NCI-H524 (cell line): ENCODE measurements around the gene ECT2L.

Experiments
- DNase-seq, 2 experiments: peaks; one replicate each; lab custom pipeline; 2025; lab: John Stamatoyannopoulos, UW

The ECT2L gene

GRCh38 chr6:138862456-138862855, 66.6 kb downstream of the ECT2L start:
- DNase-seq, result no peak

- no peak for DNase-seq
These were observed 67.4 kb downstream of the ECT2L start for GRCh38 chr6:138863321-138863720.

GRCh38 chr6:138864343-138864890, 68.5 kb downstream of the ECT2L start:
- no peak for DNase-seq

- no peak for DNase-seq
These were observed 69.7 kb downstream of the ECT2L start for GRCh38 chr6:138865480-138866109.

GRCh38 chr6:138868181-138868580, 72.3 kb downstream of the ECT2L start:
- DNase-seq, result no peak

- DNase-seq, result no peak
These were observed 73.5 kb downstream of the ECT2L start for GRCh38 chr6:138869398-138869797.

- no peak for DNase-seq
These were observed 77.3 kb downstream of the ECT2L start for GRCh38 chr6:138873191-138873590.

- DNase-seq, result no peak
These were observed 86.6 kb downstream of the ECT2L start for GRCh38 chr6:138882369-138883017.

GRCh38 chr6:138885156-138885819, 89.4 kb downstream of the ECT2L start:
- DNase-seq, result no peak

- DNase-seq, result no peak
These were observed 95.5 kb downstream of the ECT2L start for GRCh38 chr6:138891255-138891986.

GRCh38 chr6:138896104-138896756, 100.3 kb downstream of the ECT2L start:
- DNase-seq, result no peak

GRCh38 chr6:138897031-138897430, 101.1 kb downstream of the ECT2L start:
- DNase-seq, result no peak

- no peak for DNase-seq
These were observed 111.3 kb downstream of the ECT2L start for GRCh38 chr6:138907167-138907566.

- no peak for DNase-seq
These were observed 113.6 kb downstream of the ECT2L start for GRCh38 chr6:138909511-138909910.

- DNase-seq, result no peak
These were observed 114.1 kb downstream of the ECT2L start for GRCh38 chr6:138909975-138910374.

- DNase-seq, result no peak
These were observed 116.4 kb downstream of the ECT2L start for GRCh38 chr6:138912308-138912707.

GRCh38 chr6:138914701-138915100, 118.8 kb downstream of the ECT2L start:
- DNase-seq, result no peak

GRCh38 chr6:138920906-138921305, 125.0 kb downstream of the ECT2L start:
- no peak for DNase-seq

GRCh38 chr6:138923561-138923960, 127.7 kb downstream of the ECT2L start:
- DNase-seq, result peak; percentile 27 to 91

GRCh38 chr6:138925806-138926205, 129.9 kb downstream of the ECT2L start:
- DNase-seq, result no peak

GRCh38 chr6:138926579-138926978, 130.7 kb downstream of the ECT2L start:
- DNase-seq, result no peak

- no peak for DNase-seq
These were observed 135.8 kb downstream of the ECT2L start for GRCh38 chr6:138931660-138932059.
